HG02870 (cell line): ENCODE measurements around the gene CORO1C.

Source experiments
- ATAC-seq: cut with Tn5 transposase; IDR thresholded peaks from one replicate; pipeline ENCODE4 v1.9.1; 2021; ENCODE audit warnings: mild to moderate bottlenecking, moderate library complexity; ENCODE audit not compliant: unreplicated experiment

The CORO1C gene

GRCh38 chr12:108653922-108654321, 77.4 kb downstream of the CORO1C start:
- no peak for ATAC-seq

GRCh38 chr12:108653082-108653516, 78.2 kb downstream of the CORO1C start:
- no peak for ATAC-seq

- no peak for ATAC-seq
Measured at GRCh38 chr12:108650083-108650482, 81.2 kb downstream of the CORO1C start.

GRCh38 chr12:108649669-108650068, 81.6 kb downstream of the CORO1C start:
- no peak for ATAC-seq

- no peak for ATAC-seq
Measured at GRCh38 chr12:108649126-108649525, 82.2 kb downstream of the CORO1C start.

- ATAC-seq, result no peak
Measured at GRCh38 chr12:108648371-108648770, 82.9 kb downstream of the CORO1C start.

GRCh38 chr12:108647585-108648287, 83.6 kb downstream of the CORO1C start:
- ATAC-seq, result no peak

- ATAC-seq, result no peak
Measured at GRCh38 chr12:108646600-108647579, 84.4 kb downstream of the CORO1C start.

GRCh38 chr12:108645686-108646599, 85.4 kb downstream of the CORO1C start:
- ATAC-seq, result no peak

GRCh38 chr12:108644811-108645120, 86.6 kb downstream of the CORO1C start:
- ATAC-seq, result no peak

- no peak for ATAC-seq
Measured at GRCh38 chr12:108643941-108644810, 87.1 kb downstream of the CORO1C start.

- no peak for ATAC-seq
Measured at GRCh38 chr12:108642899-108643654, 88.2 kb downstream of the CORO1C start.

- no peak for ATAC-seq
Measured at GRCh38 chr12:108642269-108642870, 88.9 kb downstream of the CORO1C start.

GRCh38 chr12:108641446-108642268, 89.7 kb downstream of the CORO1C start:
- ATAC-seq, result no peak

GRCh38 chr12:108640802-108641445, 90.4 kb downstream of the CORO1C start:
- no peak for ATAC-seq

GRCh38 chr12:108638997-108639822, 92.1 kb downstream of the CORO1C start:
- no peak for ATAC-seq
